Neural cell (in vitro differentiated cells): ENCODE measurements around the gene HIBCH.

Experiments used
- EZH2 ChIP-seq: fragments of 200-600, 300-800 bp; shearing (Covaris generic), sonication (generic); IDR thresholded peaks from 2 replicates; pipeline ENCODE4 v1.6.1; 2014; ENCODE audit warnings: antibody characterized with exemption, low read length, borderline replicate concordance, mild to moderate bottlenecking; ENCODE audit not compliant: insufficient read depth, poor library complexity, severe bottlenecking
- POLR2AphosphoS5 ChIP-seq: IDR thresholded peaks from 2 replicates; pipeline ENCODE4 v1.6.1; 2012
- RAD21 ChIP-seq: fragments of 450-650 bp; conservative IDR thresholded peaks from 2 replicates; pipeline ENCODE4 v1.6.1; 2014; ENCODE audit warnings: antibody characterized with exemption, mild to moderate bottlenecking, moderate library complexity
- SMC3 ChIP-seq: fragments of 450-650 bp; conservative IDR thresholded peaks from 2 replicates; pipeline ENCODE4 v1.6.1; 2014; ENCODE audit warnings: antibody characterized with exemption, mild to moderate bottlenecking, moderate library complexity; ENCODE audit not compliant: poor library complexity
- TAF1 ChIP-seq: IDR thresholded peaks from 2 replicates; pipeline ENCODE4 v1.6.1; 2012; ENCODE audit warnings: low read depth
- TF ChIP-seq, protein P1 (sequence below): fragments of 450-650 bp; IDR thresholded peaks from 2 replicates; pipeline ENCODE4 v1.5.1; 2014; ENCODE audit warnings: antibody characterized with exemption, mild to moderate bottlenecking, moderate library complexity; ENCODE audit not compliant: poor library complexity, severe bottlenecking

DNA sequence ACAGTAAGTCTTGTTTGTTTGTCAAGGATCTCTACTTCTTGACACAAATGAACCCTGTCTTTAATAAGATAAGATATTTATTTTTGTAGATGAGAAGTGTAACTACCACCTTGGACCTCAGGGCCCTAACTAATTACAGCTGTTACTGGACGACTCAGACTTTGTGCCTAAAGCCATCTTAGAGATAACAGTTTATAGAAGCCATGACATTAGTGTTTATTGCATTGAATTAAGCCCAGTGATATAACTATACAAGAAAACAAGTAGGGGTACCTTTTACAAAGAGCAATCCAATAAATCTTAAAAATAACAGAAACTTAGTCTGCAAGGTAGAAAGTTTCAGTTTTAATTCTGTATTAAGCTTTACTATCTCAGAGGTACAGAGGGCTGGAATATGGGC, 119.0 kb downstream of the HIBCH start:
- TF ChIP-seq, protein P1, sequence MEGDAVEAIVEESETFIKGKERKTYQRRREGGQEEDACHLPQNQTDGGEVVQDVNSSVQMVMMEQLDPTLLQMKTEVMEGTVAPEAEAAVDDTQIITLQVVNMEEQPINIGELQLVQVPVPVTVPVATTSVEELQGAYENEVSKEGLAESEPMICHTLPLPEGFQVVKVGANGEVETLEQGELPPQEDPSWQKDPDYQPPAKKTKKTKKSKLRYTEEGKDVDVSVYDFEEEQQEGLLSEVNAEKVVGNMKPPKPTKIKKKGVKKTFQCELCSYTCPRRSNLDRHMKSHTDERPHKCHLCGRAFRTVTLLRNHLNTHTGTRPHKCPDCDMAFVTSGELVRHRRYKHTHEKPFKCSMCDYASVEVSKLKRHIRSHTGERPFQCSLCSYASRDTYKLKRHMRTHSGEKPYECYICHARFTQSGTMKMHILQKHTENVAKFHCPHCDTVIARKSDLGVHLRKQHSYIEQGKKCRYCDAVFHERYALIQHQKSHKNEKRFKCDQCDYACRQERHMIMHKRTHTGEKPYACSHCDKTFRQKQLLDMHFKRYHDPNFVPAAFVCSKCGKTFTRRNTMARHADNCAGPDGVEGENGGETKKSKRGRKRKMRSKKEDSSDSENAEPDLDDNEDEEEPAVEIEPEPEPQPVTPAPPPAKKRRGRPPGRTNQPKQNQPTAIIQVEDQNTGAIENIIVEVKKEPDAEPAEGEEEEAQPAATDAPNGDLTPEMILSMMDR = no peak
- TF ChIP-seq EZH2 (no peak), SMC3 (no peak), RAD21 (no peak), POLR2AphosphoS5 (no peak), TAF1 (no peak)
